Measurements from ENCODE around the gene REM2.

The REM2 gene

GRCh38 chr14:22839159-22839779 lies 43.8 kb upstream of the REM2 start:
- H3K27ac ChIP-seq, result no peak overlapping the region
- TF ChIP-seq CTCF (conservative IDR thresholded peaks at IDR 0.05), result no peak
- no peak for TF ChIP-seq ZFX (IDR thresholded peaks at IDR 0.05)

GRCh38 chr14:22841311-22841710 lies 41.7 kb upstream of the REM2 start:
- no peak overlapping the region for H3K27ac ChIP-seq
- TF ChIP-seq CTCF (conservative IDR thresholded peaks at IDR 0.05), result no peak
- TF ChIP-seq ZFX (IDR thresholded peaks at IDR 0.05), result no peak

- no peak for TF ChIP-seq CTCF (conservative IDR thresholded peaks at IDR 0.05)
- TF ChIP-seq ZFX (IDR thresholded peaks at IDR 0.05), result no peak
- H3K27ac ChIP-seq, result no peak overlapping the region
These were observed 41.3 kb upstream of the REM2 start for GRCh38 chr14:22841769-22842168.

GRCh38 chr14:22842211-22843122 lies 40.6 kb upstream of the REM2 start:
- H3K27ac ChIP-seq, result no peak overlapping the region
- no peak for TF ChIP-seq ZFX (IDR thresholded peaks at IDR 0.05)
- no peak for TF ChIP-seq CTCF (conservative IDR thresholded peaks at IDR 0.05)

GRCh38 chr14:22843123-22843925 lies 39.7 kb upstream of the REM2 start:
- H3K27ac ChIP-seq, result no peak overlapping the region
- TF ChIP-seq CTCF (conservative IDR thresholded peaks at IDR 0.05) (no peak), ZFX (IDR thresholded peaks at IDR 0.05) (no peak)

- no peak for TF ChIP-seq ZFX (IDR thresholded peaks at IDR 0.05)
- H3K27ac ChIP-seq, result no peak overlapping the region
These were observed 38.6 kb upstream of the REM2 start for GRCh38 chr14:22844221-22845102.

GRCh38 chr14:22845103-22845394 lies 38.0 kb upstream of the REM2 start:
- TF ChIP-seq ZFX (IDR thresholded peaks at IDR 0.05) (no peak), CTCF (conservative IDR thresholded peaks at IDR 0.05) (no peak)
- H3K27ac ChIP-seq, result no peak overlapping the region

Measured in C4-2B (cell line).